Frontal cortex (tissue), 4 donors: ENCODE measurements around the gene EIF6. TPM values are rescaled to one million over a fixed set of nuclear protein-coding genes. Genes with fewer than 3 reads are reported as not detected.
"Not testable (repeated sequence)": the region's sequence is repeated elsewhere in the genome, so short reads cannot be mapped to it uniquely, and the experiment has no call there.

Experiments used
- DNase-seq, 2 donors: peaks; one replicate each; pipeline ENCODE4 v3.0.0; 2012; ENCODE audit warnings: low spot score in 2 of 2
- FAIRE-seq: peaks from 2 replicates; lab custom pipeline; 2012; peaks lifted over from hg19 to GRCh38; lab: Jason Lieb, UNC
- total RNA-seq: library from RNA; depleted of rRNA; stranded (reverse); fragments of >200 nt; gene quantifications from one replicate; pipeline ENCODE4 v1.2.3, GENCODE V29; 2014
- donor health status: control.
- donor health status: control.
- donor health status: control.

The EIF6 gene
- total RNA-seq, result 71.7 TPM

GRCh38 chr20:35284267-35284991 lies at the start of gene EIF6:
Gene EIF6 (minus strand): TSS chr20:35284772. CDS start chr20:35284487, 285 bp downstream.
- FAIRE-seq (no peak), DNase-seq (peak; percentile 77 to 88)

GRCh38 chr20:35333606-35334005 lies 49.0 kb upstream of the EIF6 start:
- no peak for DNase-seq
- FAIRE-seq, result no peak

DNA sequence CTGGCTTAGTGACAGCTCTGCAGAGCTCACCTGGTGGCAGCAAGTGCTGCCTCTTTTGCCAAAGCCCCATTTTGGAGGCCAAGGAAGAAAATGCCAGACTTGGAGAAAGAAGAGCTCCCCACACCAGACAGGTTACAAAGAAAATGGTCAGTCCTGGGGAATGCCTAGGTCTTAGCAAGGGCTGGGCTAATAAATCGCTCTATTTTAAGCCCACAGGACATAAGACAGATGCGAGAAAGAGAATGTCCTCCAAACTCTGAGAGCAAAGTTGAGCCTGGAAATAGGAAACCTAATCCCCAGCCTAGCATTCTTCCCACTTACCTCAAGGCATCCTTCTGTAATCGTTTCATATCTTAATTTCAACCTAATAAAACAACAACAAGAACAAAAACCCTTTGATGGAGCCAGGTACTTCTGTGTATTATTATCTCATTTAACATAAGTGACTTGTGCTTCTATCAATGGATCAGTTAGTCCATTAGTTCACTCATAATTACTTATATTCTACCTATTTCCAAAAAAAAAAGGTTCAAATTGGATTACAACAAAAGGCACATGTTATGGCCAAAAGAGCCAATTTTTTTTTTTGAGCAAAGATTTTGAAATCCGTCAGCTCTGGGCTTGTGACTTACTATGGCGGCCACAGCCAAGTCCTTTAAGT lies 48.1 kb upstream of the EIF6 start:
- DNase-seq (no peak), FAIRE-seq (no peak)

DNA sequence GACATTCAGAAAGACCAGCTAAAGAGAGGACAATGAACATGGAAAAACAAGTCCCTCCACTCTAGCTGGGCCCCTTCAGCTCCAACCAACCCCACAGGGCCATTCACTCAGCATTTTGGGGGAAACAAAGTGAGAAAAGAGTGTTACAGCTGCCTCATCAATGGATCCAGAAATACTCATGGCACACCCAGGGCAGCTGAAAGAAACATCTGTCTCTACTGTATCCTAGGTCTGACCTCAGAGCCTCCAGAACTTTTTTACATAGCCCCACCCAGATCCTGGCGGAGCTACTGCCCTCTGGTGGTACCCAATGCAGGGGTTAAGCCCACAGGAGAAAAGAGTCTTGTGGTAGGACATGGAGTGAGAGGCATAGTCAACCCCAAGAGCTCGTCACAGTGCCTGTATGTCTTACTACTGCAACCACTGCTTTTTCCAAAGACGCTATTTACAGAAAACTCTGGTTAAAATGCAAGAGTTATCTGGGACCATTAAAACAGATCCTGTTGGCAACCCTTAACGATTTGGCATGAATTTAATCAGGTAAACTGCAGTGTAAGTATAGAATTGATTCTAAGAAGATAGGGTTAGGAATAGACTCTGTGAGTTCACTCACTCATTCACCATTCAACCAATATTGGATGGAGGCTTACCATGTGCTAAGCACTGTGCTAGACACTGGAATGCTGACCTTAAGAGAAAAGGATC lies 45.0 kb upstream of the EIF6 start:
- DNase-seq (no peak), FAIRE-seq (no peak)

- FAIRE-seq (no peak), DNase-seq (no peak)
These were observed 44.1 kb upstream of the EIF6 start for GRCh38 chr20:35328689-35329088.

GRCh38 chr20:35328095-35328685 lies 43.6 kb upstream of the EIF6 start:
- FAIRE-seq, result no peak
- no peak for DNase-seq

- DNase-seq (no peak), FAIRE-seq (no peak)
These were observed 42.8 kb upstream of the EIF6 start for GRCh38 chr20:35327074-35327976.

- no peak for FAIRE-seq
- DNase-seq, result no peak
These were observed 42.1 kb upstream of the EIF6 start for GRCh38 chr20:35326740-35327073.

DNA sequence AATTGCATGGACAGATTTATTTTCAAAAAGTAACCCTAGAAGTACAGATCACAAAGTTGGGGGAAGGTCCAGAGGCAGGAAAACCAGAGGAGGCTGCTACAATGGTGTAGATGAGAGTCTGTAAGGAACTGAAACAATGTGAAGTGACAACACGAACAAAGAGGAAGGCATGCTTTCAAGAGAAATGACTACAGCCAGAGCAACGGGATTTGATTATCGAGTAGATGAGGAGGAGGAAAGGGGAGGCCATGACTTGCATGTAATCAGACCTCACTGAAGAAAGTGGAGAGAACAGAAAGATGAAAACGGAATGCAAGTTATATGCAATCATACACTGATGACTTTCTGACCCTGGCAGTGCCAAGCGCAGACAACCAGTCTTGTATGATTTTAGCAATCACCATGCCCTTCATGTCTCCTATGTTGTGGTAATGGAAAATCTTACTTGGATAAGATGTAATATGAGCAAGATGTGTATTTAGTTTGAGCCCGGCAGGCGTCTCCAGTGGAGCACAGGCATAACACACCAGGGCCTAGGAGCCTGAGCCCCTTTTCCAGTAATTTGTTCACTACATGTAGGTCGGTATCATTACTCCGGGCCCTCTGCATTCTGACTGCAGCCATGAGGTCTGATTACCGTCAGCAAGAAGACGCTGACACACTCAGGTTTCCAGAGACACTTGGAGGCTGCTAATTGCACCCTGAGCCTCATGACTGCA lies 41.6 kb upstream of the EIF6 start:
- no peak for FAIRE-seq

GRCh38 chr20:35325401-35325800 lies 40.8 kb upstream of the EIF6 start:
- no peak for DNase-seq
- FAIRE-seq, result no peak

More for the DNA sequence above, 41.6 kb upstream of the EIF6 start:
- DNase-seq, result no peak

DNA sequence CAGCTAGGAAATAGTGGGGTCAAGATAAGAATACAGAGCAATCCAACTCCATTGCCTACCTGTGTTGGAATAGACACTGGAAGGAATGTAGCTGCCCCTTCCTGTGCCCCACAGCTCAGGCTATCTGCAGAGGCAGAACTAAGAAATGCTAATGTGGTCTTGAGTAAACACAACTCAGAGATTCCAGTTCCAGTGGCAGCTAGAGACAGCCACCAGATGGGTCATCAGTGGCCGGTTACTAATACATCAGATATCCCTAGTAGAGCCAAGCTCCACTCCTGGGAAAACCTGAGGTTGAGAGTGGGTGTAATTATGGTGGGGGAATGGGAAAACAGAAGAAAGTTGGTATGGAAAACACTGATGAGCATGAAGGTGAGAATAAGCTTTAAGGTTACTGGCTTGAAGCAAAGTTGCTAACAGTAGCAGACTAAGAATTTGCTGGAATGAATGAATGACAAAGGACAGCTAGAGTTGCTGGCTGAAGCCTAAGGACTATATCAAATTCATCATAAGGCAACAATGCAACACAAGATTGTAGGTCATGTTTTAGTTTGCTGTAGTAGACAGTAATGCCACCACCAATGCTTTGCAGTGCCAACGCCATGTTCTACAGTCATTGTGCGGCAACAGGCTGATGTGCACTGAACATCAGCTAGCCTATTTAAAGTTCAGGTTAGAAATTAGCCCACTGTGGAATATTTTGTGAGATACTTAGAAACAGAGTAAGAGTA lies 36.0 kb upstream of the EIF6 start:
- FAIRE-seq (no peak), DNase-seq (no peak)

DNA sequence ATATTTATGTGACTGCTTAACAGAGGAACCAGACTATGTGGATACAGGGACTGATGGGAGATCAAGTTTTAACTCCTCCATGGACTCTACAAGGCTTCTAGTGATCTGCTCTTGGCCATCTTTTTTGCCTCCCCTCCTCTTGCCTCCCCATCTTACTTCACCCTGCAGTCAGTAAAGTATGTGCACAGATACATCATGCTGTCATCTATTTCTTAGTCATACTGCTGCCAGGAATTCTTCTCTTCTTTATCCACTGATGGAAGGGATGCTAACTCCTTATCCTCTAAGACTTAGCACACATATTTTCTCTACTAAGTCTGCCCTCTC lies 35.3 kb upstream of the EIF6 start:
- FAIRE-seq (no peak), DNase-seq (no peak)

GRCh38 chr20:35319192-35319870 lies 34.8 kb upstream of the EIF6 start:
- no peak for FAIRE-seq
- DNase-seq, result no peak

DNA sequence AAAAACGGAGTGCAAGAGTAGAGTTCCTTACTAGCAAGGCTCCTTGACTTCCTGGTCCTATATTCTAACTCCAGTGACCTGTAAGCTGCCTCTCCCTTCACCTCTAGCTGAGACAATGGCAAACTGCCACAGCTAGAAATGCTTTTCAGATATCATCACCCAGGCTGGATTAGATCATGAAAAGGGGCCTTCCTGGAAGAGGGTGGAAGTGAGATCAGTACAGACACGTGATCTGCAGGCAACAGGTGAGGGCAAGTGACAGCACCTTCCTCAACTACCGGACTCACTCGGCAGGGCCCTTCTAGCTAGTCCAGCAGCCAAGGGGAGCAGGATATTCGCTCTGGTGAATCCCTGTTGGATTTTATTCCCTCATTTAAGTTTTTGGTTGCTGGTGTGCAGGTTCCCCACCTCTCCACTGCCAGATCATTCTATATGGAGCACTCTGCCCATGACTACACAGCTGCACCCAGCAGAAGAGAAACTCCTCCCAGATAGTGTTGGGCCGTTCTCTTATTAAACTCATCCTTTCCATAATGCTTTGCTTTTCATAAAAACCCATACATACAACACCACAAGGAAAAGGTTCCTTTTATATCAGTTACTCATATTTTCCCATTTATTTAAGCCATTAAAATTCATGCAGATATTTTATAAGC lies 34.1 kb upstream of the EIF6 start:
- FAIRE-seq, result no peak
- no peak for DNase-seq

DNA sequence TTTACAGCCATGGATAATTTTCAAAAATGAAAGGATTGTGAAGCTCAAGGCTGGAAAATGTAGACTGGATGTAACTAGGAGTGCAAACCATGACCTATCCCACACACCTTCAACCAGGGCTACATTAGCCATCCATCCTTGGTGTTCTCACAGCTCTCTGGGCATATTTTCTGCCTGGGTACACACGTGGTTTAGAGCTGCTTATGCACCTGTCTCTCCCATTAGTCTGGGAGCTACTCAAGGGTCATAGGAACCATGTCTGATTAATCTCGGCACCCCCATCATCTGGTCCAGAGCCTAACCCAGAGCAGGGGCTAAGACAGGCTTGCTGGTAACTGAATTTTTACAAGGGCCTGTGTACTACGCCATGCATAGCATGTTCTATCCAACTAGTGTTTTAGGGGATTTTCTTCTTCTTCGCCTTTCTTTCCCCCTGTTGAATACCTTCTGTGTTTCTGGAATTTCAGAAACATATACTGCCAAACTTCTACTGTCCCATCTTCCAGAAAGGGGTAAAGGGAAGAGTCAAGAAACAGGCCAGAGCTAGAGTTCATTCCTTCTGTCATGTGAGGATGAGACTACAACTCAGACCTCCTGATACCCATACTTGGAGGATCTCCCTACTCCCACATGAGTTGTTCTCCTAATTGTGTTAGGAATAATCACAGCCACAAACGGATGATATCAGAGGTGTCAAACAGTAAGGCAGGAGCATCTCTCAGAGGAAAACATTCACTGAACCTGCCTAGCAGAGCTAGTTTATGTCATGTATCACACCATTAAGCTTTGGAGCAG lies 33.0 kb upstream of the EIF6 start:
- FAIRE-seq (no peak), DNase-seq (no peak)

DNA sequence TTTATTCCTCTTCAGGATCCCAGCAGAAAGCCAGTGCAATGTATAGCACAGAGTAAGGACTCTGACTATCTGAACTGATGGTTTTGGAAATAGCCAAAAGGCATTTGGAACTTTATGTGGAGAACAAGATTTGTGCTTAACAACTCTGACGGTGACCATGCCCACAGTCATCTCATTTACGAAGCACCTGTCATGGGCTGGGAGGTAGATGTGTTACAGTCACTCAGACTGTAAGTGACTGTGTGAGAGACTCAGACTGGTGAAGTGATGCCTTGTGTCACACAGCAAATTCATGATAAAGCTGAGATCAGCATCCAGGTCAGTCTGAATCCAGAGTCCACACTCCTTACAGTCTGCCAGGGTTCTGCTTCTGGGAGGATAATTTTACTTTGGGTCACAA lies 31.5 kb upstream of the EIF6 start:
- FAIRE-seq (no peak), DNase-seq (no peak)

DNA sequence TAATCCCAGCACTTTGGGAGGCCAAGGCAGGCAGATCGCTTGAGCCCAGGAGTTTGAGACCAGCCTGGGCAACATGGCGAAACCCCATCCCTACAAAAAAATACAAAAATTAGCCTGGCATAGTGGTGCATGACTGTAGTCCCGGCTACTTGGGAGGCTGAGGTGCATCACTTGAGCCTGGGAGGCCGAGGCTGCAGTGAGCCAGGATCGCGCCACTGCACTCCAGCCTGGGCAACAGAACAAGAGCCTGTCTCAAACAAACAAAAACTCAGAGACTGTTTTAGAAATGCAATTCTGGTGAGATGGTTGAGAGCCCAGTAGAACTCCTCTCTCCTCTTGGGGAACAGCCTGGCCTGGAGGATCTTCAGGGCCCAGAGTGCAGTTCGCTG lies 31.1 kb upstream of the EIF6 start:
- not testable (repeated sequence) for DNase-seq, FAIRE-seq
